DLD1 (cell line): Measurements from ENCODE around the gene CARMIL1.

Experiments used
- in situ Hi-C: cut with HindIII; loops from 2 replicates; pipeline ENCODE4 v1.10.0; 2017; ENCODE audit warnings: low sequenced_read_pairs

Gene CARMIL1

DNA sequence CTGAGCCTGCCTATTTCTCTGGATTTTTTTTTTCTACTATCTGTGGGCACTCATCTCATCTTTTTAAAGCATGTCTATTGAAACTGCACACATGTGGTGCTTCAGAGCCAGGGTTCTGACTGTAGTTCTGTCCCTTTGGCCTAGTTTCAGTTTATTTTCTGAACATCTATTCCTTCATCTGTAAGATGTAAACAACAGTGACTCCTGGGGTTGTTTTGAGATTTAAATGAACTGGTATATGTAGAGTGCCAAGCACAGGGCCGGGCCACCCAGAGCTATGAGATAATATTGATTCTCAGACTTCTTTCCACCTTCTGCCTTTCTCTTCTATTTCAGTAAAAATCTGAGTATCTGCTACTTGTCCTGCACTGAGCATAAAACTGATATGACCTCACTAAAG lies 185.1 kb downstream of the CARMIL1 start:
- in situ Hi-C loops, result no loop called here

DNA sequence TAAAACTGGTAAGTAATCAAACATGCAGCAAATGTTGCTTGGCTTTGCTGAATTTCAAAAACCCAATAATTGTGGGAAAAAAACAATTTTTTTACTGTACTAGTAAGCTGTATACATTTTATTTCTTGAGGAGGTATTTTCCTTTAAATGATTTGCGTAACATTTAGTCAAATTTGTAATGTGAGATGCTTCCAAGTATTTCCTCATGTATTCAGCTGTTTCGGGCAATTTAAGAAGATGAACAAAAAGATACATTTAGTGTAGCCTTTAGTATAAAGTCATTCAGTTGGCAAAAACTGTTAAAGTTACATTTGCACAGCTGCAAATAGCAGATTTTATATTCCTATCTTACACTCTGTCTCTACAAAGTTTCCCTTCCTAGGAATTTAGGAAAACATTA lies 186.8 kb downstream of the CARMIL1 start:
- in situ Hi-C loops, result no loop called here

GRCh38 chr6:25468881-25469280 lies 189.7 kb downstream of the CARMIL1 start:
- in situ Hi-C loops, result no loop called here

DNA sequence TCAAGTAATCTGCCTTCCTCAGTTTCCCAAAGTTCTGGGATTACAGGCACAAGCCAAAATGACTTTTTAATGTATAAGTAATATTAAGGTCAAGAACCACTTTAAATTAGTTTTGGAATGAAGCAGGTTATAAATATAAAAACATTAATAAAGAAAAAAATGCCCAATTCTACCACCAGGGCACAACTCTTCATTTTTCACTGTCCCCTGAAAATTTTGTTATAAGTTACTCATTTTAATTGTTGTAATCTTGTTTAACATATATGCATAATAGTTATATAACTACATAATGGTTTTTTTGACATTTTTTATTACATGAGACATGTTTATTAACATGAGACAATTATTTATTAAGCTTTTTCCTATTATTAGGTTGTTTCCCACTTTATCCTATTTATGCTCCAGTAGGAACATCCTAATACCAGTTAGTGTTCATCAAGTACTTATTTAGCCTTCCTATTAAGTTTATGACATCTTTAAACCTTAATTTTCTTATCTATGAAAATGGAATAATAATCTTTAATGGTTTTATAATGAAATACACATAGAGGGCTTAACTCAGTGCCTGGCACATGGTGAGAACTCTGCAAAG lies 190.7 kb downstream of the CARMIL1 start:
- in situ Hi-C loops, result no loop called here

- in situ Hi-C loops, result no loop called here
Measured at GRCh38 chr6:25472306-25472705, 193.1 kb downstream of the CARMIL1 start.

DNA sequence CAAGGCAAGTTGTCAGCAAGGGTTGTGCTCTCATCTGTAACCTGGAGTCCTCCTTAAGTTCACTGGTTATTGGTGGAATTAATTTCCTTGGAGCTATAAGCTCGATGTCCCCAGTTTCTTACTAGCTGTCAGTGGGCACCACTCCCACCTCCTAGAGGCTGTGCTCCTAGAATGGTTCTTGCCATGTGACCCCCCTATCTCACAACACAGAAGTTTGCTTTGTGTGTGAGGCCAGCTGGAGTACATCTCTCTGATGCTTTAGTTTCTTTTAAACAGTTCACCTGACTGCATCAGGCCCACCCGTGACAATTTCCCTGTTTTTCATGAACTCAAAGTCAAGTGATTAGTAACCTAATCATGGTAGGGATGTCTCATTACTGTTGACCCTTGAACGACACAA lies 193.7 kb downstream of the CARMIL1 start:
- in situ Hi-C loops, result no loop called here

DNA sequence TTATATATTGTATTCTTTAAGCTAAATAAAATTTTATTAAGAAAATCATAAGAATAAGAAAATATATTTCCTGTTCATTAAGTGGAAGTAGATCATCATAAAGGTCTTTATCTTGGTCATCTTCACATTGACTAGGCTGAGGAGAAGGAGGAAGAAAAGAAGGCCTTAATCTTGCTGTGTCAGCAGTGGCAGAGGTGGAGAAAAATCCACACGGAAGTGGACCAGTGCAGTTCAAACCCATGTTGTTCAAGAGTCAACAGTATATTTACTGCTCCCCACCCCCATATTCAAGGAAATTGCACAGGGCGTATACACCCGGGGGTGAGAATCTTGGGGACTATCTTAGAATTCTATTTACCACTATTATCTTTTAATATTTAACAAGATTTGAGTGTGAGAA lies 194.3 kb downstream of the CARMIL1 start:
- in situ Hi-C loops, result no loop called here

DNA sequence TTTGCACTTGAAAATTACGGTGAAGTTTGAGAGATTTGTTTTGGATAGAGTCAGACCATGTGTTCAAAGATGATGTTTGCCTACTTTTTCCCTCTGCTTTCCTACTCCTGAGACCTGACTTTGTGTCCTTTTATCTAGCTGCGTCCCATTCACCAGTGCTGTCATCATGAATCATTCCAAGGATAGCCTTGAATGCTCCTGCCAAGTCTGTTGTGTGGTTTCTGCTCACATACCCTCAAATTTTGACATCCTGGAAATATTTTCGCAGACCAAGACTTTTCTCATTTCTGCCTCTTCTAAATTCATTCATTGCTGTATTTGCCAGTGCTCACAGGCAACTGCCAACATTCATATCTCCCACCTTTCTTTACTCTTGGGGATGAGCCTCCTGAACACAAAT lies 197.0 kb downstream of the CARMIL1 start:
- in situ Hi-C loops, result no loop called here

DNA sequence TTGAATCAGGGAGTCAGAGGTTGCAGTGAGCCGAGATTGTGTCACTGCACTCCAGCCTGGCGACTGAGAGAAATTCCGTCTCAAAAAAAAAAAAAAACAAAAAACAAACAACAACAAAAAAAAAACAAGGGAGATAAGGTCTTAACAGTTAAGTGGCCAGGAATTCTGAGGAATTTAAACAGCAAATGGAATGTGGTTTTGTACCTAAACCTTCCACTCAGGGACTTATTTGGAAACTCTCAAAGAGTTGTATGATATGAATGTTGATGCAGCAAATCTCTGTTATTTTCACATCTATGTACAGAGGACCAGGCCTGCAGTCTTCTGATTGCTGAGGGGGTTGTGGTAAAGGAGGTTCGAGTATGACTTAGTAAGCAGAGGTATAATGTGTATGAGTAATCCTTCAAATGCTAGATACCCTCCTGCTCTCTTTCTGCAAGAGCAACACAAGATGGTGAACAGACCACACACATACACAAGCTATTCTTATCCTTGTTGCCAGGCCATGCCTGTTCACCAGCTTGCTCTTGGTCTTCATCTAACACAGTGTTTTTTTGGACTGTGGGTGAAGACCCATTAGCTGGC lies 197.9 kb downstream of the CARMIL1 start:
- in situ Hi-C loops, result no loop called here

DNA sequence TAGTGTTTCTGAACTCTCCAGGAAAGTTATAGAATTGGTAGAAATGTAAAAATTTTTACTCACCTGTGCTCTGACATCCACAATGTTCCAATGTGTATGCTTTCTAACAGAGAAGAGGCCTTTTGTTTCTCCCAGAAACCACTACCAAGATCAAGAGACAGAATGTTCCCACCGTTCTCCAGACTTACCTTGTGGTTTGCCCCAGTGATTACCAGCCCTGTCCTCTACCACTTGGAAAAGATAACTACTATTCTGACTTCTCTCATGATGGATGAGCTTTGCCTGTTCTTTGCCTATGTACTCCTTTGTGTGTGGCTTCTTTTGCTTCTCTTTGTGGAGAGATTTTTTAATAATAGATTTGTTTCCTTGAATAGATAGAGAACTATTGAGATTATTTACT lies 199.8 kb downstream of the CARMIL1 start:
- in situ Hi-C loops, result no loop called here

DNA sequence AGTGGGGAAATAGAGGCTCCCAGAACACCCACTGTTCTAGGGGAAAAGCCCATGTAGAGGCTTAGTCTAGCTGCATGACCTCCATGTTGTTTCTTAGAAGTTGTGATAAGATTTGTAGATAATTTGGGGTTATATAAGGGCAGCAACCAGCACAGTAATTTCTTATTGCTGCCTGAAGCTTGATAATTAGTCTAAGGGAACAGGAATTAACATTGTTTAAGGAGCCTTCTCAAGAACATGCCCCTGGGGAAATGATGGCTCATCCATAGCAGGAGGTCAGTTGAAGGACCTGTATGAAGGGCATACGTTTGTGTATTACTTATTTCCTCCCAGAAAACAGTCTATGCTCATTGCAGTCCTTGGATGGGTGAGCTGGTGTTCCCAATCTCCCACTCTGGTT lies 202.1 kb downstream of the CARMIL1 start:
- in situ Hi-C loops, result no loop called here

DNA sequence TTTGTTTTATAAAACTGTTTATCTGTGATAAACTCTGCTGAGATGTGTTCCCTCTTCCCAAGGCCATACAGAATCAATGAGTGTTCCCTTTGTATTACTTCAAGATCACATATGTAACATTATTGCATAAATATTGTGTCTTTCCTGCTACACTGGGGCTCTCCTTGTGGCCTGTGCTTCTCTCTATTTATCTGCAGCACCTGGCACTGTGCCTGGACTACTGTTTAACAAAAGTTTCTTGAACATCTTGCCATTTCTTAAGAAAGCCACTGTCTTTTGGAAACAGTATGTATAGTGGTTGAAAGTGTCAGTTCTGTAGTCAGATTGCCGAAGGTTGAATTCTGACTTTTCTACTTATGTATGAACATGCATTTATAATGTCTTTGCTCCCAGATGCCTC lies 203.8 kb downstream of the CARMIL1 start:
- in situ Hi-C loops, result no loop called here

GRCh38 chr6:25483943-25484342 lies 204.8 kb downstream of the CARMIL1 start:
- in situ Hi-C loops, result no loop called here

DNA sequence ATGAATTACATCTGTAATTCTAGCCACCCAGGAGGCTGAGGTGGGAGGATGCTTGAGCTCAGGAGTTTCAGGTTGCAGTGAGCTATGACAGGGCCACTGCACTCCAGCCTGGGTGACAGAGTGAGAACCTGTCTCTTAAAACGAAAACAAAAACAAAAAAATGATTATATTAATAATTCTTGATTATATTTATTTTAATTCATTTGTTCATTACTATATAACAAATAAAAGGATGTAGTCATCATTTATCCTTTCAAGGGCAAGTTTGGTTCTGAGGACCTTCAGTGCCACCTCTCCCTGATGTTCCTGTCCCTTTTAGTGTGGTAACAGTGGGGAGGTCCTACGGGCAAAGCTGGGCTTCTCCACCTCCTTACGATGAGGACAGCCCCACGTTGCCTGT lies 205.7 kb downstream of the CARMIL1 start:
- in situ Hi-C loops, result no loop called here

DNA sequence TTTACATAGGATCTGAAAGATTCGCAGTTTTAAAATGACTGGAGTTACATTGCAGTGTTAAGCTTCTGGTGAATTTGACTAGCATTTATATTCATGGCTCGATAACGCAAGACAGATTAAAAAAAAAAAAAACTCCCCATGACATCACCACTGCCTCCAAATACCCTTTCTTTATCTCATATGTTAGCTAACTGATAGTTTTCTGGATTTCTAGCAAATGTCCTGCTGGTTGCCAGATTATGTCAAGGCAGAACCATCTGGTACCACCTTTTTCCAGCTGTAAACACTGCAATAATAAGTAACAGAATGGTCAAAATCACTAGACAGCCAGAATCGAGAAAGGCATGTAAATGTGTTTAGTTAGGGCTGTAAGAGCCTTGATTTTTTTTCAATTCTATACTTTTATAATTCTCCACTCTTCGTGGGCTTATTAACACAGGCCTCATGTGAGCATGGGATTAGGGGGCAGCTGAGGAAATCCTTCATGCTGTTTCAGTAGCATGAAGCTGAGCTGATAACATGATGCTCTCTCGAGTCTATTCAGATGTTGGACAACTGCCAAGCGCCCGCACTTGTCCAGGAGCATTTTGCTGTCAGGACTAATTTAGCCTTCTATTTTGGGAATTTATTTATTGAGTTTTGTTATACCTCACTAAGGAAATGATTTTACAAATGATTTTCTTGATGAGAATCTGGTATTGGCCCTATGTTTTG lies 206.8 kb downstream of the CARMIL1 start:
- in situ Hi-C loops, result no loop called here

DNA sequence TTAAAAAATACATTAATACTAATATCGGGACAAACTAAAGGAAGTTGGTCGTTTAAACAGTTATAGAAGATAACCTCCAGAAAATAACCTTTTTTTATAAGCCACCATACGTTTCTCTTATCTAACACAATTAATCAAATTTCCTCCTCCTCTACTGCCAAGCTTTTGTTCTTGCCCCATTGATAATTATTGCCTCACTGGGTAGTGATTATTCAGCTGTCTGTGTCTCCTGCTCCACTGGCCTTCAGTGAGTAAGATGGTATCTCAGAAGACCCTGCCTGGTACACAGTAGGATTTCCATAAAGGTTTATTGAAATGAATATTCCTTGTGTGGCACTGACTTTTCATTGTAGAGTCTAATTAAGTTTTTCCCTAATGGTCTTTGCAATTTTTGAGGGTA lies 207.4 kb downstream of the CARMIL1 start:
- in situ Hi-C loops, result no loop called here

GRCh38 chr6:25487012-25487411 lies 207.8 kb downstream of the CARMIL1 start:
- in situ Hi-C loops, result no loop called here

DNA sequence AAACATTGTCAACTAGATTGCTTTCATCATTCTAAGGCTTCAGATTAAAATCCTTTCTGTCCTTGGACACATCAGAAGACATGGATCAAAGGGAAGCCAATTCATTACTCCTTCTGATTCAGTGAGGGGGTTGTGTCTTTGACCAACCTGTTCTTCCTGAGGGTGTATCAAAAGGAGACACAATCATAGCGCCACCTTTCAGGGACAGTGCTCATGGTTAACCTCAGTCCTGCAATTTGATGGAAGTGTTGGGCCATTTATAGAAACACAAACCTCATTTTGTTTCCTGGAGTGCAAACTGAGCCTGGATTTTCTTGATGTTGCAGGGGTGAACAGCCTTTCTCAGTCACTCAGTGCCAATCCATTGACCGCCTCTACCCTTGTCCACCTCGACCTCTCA lies 209.0 kb downstream of the CARMIL1 start:
- in situ Hi-C loops, result no loop called here

DNA sequence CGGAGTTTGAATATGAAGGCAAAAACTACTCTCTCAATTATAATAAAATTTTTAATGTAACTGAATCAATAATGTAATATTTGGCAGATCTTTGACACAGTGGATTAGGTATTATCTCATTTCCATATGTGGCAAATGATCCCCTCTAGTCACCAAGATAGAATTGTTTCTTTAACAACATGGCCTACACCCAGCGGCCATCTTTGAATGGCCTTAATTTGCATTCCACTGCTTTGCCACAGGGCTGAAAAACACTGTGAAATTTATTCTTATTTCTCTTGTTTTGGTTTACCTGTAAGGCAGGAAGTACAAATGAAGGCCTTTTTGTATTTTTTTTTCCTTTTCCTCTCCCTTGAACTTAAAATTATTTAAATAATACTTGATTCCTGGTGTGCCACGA lies 210.2 kb downstream of the CARMIL1 start:
- in situ Hi-C loops, result no loop called here

DNA sequence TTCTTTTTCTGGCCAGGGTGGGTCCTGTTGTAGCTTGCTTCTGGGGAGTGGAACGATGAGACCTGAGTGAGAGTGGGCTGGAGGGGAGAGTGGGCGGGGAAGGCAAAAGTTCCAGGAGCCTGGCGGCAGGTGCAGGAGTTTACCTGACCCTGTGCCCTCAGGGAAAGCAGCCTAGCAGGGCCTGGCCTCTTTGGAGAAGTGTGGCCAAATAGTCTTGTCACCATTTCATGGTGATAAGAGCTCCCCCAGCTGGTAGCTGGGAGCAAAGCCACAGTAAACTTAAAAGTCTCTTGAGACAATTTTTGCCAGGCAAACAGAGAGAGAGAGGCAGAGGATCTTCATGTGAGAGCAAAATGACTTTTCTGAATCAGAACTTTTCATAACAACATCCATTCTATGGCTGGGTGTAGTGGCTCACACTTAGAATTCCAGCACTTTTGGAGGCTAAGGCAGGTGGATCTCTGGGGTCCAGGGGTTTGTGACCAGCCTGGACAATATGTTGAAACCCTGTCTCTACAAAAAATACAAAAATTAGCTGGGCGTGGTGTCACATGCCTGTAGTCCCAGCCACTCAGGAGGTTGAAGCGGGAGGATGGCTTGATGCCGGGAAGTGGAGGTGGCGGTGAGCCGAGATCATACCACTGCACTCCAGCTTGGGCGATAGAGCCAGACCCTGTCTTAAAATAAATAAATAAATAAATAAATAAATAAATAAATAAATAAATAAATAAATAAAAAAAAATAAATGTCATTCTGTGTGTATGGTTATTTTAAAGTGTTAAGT lies 211.0 kb downstream of the CARMIL1 start:
- in situ Hi-C loops, result no loop called here

GRCh38 chr6:25492951-25493350 lies 213.8 kb downstream of the CARMIL1 start:
- in situ Hi-C loops, result no loop called here

GRCh38 chr6:25494469-25494868 lies 215.3 kb downstream of the CARMIL1 start:
- in situ Hi-C loops, result no loop called here
